ENCODE results near the gene GPATCH2L.
A peak's percentile ranks its signal among the peaks of the same experiment; 100 is the strongest.

GPATCH2L gene
- long read RNA-seq, donor 1, full-length matches to known transcripts, result 3 of 3 reads
- long read RNA-seq, donor 1, partial matches to known transcripts, result 0 of 3 reads
- long read RNA-seq, donor 1, other reads (novel, unspliced or antisense), result 0 of 3 reads
- long read RNA-seq, donor 2, full-length matches to known transcripts, result 1 of 1 reads
- long read RNA-seq, donor 2, partial matches to known transcripts, result 0 of 1 reads
- long read RNA-seq, donor 2, other reads (novel, unspliced or antisense), result 0 of 1 reads
- long read RNA-seq, donor 3, result 0 reads
- long read RNA-seq, donor 4, full-length matches to known transcripts, result 2 of 2 reads
- long read RNA-seq, donor 4, partial matches to known transcripts, result 0 of 2 reads
- long read RNA-seq, donor 4, other reads (novel, unspliced or antisense), result 0 of 2 reads
- long read RNA-seq, donor 5, full-length matches to known transcripts, result 1 of 1 reads
- long read RNA-seq, donor 5, partial matches to known transcripts, result 0 of 1 reads
- long read RNA-seq, donor 5, other reads (novel, unspliced or antisense), result 0 of 1 reads
- long read RNA-seq, donor 6, full-length matches to known transcripts, result 2 of 2 reads
- long read RNA-seq, donor 6, partial matches to known transcripts, result 0 of 2 reads
- long read RNA-seq, donor 6, other reads (novel, unspliced or antisense), result 0 of 2 reads
- long read RNA-seq, donor 7, result 0 reads
- long read RNA-seq, donor 8, full-length matches to known transcripts, result 3 of 3 reads
- long read RNA-seq, donor 8, partial matches to known transcripts, result 0 of 3 reads
- long read RNA-seq, donor 8, other reads (novel, unspliced or antisense), result 0 of 3 reads

GRCh38 chr14:76151398-76152332 lies at the start of gene GPATCH2L:
Gene GPATCH2L, plus strand, starts transcription at chr14:76151922. Its CDS starts 2,442 bp downstream, at chr14:76154364.
- DNase-seq, result peak; percentile 87

- no peak for DNase-seq
Measured at GRCh38 chr14:76104802-76105355, 46.8 kb upstream of the GPATCH2L start.

DNA sequence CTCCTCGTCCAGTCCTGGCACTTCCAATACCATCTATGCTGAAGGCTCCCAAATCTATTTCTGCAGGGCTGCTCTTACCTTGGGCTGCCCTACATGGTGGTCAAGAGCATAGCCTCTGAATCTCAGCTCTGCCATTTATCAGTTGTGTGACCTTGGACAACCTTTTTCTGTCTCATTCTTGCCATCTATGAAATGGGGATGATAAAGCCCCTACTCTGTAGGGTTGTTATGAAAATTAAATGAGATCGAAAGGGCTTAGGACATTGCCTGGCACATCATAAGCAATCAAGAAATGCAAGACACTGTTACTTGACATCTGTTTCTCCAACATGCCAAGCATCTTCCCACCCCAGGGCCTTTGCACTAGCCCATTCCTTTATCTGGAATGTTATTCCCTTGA lies 45.5 kb upstream of the GPATCH2L start:
- DNase-seq, result no peak

GRCh38 chr14:76109087-76109880 lies 42.4 kb upstream of the GPATCH2L start:
- DNase-seq, result no peak

DNA sequence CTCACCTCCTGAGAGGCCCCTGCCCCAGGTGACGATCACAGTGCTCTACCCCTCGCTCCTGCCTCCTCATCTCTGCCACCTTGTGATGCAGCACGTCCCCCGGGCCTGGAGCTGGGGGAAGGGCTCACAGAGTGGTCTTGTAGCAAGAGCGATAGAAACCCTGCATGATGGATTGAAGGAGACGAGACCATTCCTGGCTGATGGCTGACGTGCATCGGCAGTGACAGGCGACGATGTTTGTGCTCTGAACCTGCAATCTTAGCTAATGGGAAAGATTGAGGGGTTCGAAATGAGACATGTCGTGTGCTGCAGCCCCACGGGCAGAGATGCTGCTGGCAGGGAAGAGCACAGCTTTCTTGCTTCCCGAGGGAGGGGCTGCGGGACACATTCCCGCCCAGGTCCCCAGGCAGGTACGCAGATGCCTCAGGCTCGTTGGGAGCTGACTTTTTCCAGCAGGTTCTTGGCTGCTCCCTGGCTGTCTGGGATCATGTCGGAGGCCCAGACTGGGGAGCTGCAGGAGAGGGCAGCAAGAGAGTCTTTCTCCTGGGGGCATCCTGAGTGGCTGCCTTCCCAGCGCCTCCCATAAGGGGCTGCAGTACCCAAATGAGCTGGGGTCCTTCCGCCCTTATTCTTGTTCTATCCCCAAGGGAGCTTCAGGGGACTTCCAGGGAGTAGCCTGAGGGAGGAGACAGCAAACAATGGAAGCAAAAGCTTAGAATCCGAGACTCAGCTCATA lies 38.7 kb upstream of the GPATCH2L start:
- no peak for DNase-seq

DNA sequence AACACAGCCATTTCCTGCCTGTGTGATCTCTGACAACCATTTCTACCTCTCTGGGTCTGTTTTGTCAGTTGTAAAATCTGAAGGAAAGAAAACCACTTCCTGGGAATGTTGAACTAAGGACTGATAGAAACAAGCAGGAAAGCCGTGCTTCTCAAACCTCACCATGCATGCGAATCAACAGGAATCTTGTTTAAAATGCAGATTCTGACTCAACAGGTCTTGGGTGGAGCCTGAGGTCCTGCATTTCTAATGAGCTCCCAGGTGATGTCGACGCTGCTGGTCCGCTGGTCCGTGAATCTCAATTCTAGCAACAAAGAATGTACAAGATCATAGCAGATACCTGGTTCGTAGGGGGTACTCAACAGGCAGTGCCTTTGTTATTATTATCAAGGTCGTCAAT lies 38.0 kb upstream of the GPATCH2L start:
- DNase-seq, result no peak

GRCh38 chr14:76115010-76115422 lies 36.7 kb upstream of the GPATCH2L start:
- no peak for DNase-seq

DNA sequence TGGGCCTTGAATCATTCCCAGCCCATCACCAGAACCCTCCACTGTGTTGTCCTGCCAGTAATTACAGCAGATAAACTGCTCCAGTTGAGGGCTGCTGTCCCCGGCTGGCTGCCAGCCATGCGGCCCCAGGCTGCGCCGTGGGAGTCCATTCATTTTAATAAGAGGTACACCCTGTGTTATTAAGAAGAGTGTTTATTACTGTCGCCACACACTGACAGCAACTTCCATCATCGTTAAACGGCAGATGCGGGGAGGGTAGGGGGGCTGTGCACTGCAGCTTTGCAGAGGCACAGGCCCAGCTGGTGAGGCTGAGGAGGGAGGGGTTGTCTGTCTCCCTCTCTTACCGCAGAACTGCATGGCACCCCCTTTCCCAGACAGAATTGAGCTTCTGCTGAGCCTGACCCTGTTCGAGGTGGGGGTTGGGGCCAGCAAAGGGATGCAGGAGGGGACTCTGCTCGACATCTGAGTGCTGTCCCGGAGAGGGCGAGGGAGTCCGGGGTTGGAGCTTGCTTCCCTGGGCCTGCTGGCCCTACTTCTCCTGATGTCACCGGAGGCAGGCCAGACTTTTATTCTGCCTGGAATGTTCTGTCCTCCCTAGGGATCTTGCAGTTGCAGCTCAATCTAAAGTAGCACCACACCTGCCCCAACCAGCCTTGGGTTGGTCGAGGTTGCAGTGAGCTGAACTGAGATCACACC lies 33.8 kb upstream of the GPATCH2L start:
- DNase-seq, result no peak

- no peak for DNase-seq
Measured at GRCh38 chr14:76118594-76118993, 33.1 kb upstream of the GPATCH2L start.

GRCh38 chr14:76121089-76121748 lies 30.5 kb upstream of the GPATCH2L start:
- no peak for DNase-seq

GRCh38 chr14:76123426-76124225 lies 28.1 kb upstream of the GPATCH2L start:
- no peak for DNase-seq

- no peak for DNase-seq
Measured at GRCh38 chr14:76125511-76125910, 26.2 kb upstream of the GPATCH2L start.

GRCh38 chr14:76126076-76126475 lies 25.6 kb upstream of the GPATCH2L start:
- DNase-seq, result no peak

- no peak for DNase-seq
Measured at GRCh38 chr14:76129851-76130576, 21.7 kb upstream of the GPATCH2L start.

DNA sequence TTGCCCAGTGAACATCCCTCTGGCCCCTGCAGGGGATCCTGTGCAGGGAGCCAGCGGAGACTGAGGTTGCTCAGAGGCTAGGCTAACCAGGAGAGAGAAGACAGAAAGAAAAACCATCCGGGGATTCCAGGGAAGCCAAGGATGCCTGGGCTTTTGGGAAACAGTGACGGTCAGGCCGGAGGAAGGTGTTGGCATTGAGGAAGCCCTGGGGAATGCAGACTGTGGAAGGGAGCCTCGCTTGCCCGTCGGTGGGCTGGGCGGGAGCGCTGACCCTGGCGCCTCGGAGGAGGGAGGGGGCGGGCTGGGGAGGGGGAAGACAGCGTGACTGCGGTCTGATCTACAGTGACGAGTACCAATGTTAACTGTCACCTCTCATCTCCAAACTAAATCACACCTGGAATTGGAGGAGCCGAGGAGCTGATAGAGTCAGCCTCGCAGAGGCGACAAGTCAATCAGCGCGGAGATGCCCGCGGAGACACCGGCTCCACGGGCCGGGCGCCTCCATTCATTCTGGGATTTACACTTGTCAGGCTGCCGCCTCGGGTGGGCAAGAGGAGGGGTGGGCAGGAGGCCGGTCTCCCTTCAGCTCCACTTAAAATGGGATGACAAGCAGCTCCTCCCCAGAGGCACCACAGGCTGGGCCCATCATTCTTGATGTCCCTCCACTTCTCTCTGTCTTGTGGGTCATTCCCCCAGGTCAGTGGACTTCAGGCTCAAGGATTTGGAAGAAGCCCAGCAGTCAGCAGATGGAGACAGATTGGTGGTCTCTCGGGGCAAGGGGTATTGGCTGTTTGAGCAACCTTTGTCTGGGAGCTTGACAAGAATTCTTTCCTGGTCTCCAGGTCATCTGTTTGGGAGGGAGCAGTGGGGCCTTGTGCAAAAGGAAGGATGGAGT lies 20.4 kb upstream of the GPATCH2L start:
- DNase-seq, result no peak

DNA sequence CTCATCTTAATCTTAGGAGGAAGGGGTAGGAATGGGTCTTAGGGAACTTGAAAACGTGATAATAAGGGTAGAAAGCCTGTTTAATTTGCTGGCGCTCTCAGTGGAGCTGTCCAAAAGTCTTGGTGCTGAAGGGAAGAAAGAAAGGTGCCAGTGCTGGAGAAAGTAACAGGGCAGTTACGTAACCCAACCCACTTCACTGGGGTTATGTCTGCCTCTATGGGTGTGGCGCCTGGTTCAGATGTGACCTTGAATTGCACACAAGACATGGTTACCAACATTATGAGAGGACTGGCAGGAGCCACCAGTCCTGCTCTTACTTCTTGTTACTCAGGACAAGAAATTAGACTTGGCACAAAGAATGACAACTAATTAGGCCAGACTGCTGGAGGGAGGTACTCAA lies 18.6 kb upstream of the GPATCH2L start:
- DNase-seq, result peak; percentile 28

GRCh38 chr14:76134231-76134630 lies 17.5 kb upstream of the GPATCH2L start:
- DNase-seq, result no peak
